Nephron progenitor cell (in vitro differentiated cells): ENCODE results near the gene PALM2AKAP2.

Experiments used
- DNase-seq: peaks from one replicate; pipeline ENCODE4 v3.0.0; 2021
- H3K27ac Mint-ChIP-seq: 2 replicates; pipeline ENCODE4 v1.8.0; 2021; ENCODE audit warnings: mild to moderate bottlenecking, moderate library complexity, mixed read lengths
- H3K27me3 Mint-ChIP-seq: 2 replicates; pipeline ENCODE4 v1.8.0; 2021; ENCODE audit warnings: mild to moderate bottlenecking, low read depth, mixed read lengths; ENCODE audit not compliant: poor library complexity
- H3K36me3 Mint-ChIP-seq: 2 replicates; pipeline ENCODE4 v1.8.0; 2021; ENCODE audit warnings: low read depth, mixed read lengths
- H3K4me1 Mint-ChIP-seq: 2 replicates; pipeline ENCODE4 v1.8.0; 2021; ENCODE audit warnings: mixed read lengths
- H3K4me3 Mint-ChIP-seq: 2 replicates; pipeline ENCODE4 v1.8.0; 2021; ENCODE audit warnings: mild to moderate bottlenecking, moderate library complexity, mixed read lengths
- H3K9me3 Mint-ChIP-seq: 2 replicates; pipeline ENCODE4 v1.8.0; 2021; ENCODE audit warnings: mild to moderate bottlenecking, moderate library complexity, mixed read lengths
- TF ChIP-seq, protein P1 (sequence below): fragments of 200-600 bp; sonication (generic); IDR thresholded peaks from 2 replicates; pipeline ENCODE4 v1.5.0; 2021; ENCODE audit warnings: antibody characterized with exemption

The PALM2AKAP2 gene

GRCh38 chr9:109739760-109740159 is 40.2 kb upstream of the PALM2AKAP2 start:
- no peaks in the 10 kb centered on the region for H3K36me3 Mint-ChIP-seq
- H3K4me1 Mint-ChIP-seq: peaks cover 32% of the 10 kb centered on the region
- H3K27me3 Mint-ChIP-seq: no peaks in the 10 kb centered on the region
- DNase-seq: no peak
- TF ChIP-seq, protein P1, sequence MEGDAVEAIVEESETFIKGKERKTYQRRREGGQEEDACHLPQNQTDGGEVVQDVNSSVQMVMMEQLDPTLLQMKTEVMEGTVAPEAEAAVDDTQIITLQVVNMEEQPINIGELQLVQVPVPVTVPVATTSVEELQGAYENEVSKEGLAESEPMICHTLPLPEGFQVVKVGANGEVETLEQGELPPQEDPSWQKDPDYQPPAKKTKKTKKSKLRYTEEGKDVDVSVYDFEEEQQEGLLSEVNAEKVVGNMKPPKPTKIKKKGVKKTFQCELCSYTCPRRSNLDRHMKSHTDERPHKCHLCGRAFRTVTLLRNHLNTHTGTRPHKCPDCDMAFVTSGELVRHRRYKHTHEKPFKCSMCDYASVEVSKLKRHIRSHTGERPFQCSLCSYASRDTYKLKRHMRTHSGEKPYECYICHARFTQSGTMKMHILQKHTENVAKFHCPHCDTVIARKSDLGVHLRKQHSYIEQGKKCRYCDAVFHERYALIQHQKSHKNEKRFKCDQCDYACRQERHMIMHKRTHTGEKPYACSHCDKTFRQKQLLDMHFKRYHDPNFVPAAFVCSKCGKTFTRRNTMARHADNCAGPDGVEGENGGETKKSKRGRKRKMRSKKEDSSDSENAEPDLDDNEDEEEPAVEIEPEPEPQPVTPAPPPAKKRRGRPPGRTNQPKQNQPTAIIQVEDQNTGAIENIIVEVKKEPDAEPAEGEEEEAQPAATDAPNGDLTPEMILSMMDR: no peak
- no peaks in the 10 kb centered on the region for H3K9me3 Mint-ChIP-seq
- no peak overlapping the region for H3K4me3 Mint-ChIP-seq
- no peak overlapping the region for H3K27ac Mint-ChIP-seq

- no peak for DNase-seq
- H3K27ac Mint-ChIP-seq: no peak overlapping the region
- no peaks in the 10 kb centered on the region for H3K9me3 Mint-ChIP-seq
- H3K36me3 Mint-ChIP-seq: no peaks in the 10 kb centered on the region
- TF ChIP-seq, protein P1: no peak
- no peaks in the 10 kb centered on the region for H3K27me3 Mint-ChIP-seq
- H3K4me1 Mint-ChIP-seq: peaks cover 46% of the 10 kb centered on the region
- H3K4me3 Mint-ChIP-seq: no peak overlapping the region
Observed at GRCh38 chr9:109742776-109743348, 37.1 kb upstream of the PALM2AKAP2 start.

DNA sequence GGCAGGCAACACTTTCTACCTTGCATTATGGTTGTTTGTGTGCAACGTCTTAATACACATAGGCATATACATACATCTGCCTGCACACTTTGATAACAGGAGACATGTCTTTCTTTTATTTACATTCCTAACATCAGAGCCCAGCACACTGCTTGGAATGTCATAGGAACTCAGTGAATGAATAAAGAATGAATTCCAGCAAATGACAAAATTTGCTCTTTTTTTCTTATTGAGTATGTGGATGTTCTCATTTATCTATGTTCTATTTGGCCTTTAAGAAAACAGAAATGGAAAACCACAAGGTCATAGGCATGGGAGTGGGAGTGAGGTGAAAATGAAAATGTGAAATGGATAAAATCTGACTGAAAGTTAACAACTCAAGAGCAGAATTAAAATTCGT is 36.3 kb upstream of the PALM2AKAP2 start:
- Mint-ChIP-seq H3K4me1 (peaks cover 46% of the 10 kb centered on the region), H3K27me3 (no peaks in the 10 kb centered on the region), H3K9me3 (no peaks in the 10 kb centered on the region), H3K4me3 (no peak overlapping the region), H3K36me3 (no peaks in the 10 kb centered on the region), H3K27ac (no peak overlapping the region)
- TF ChIP-seq, protein P1: no peak
- DNase-seq: no peak

GRCh38 chr9:109745335-109746283 is 34.4 kb upstream of the PALM2AKAP2 start:
- Mint-ChIP-seq H3K27me3 (peaks cover 4% of the 10 kb centered on the region), H3K4me1 (peaks cover 54% of the 10 kb centered on the region), H3K36me3 (no peaks in the 10 kb centered on the region), H3K27ac (peak overlapping the region; percentile 84), H3K4me3 (peak overlapping the region; percentile 31), H3K9me3 (no peaks in the 10 kb centered on the region)
- TF ChIP-seq, protein P1: no peak
- peak; percentile 20 for DNase-seq

- Mint-ChIP-seq H3K4me3 (peak overlapping the region; percentile 45), H3K4me1 (peaks cover 35% of the 10 kb centered on the region), H3K9me3 (no peaks in the 10 kb centered on the region), H3K27ac (peak overlapping the region; percentile 99), H3K36me3 (no peaks in the 10 kb centered on the region), H3K27me3 (peaks cover 4% of the 10 kb centered on the region)
- TF ChIP-seq, protein P1: no peak
- no peak for DNase-seq
Observed at GRCh38 chr9:109751253-109751652, 28.7 kb upstream of the PALM2AKAP2 start.
